Left lung (tissue), 10 donors: ENCODE results near the gene SLC15A1. TPM values are rescaled to one million over a fixed set of nuclear protein-coding genes. Genes with fewer than 3 reads are reported as not detected.

ENCODE experiments used
- ATAC-seq: fragments of 200-7000 bp; cut with Tn5 transposase; one replicate; pipeline ENCODE4 v1.9.1; 2020; ENCODE audit warnings: moderate library complexity
- DNase-seq, 4 donors: peaks; one replicate each; pipeline ENCODE4 v3.0.0-alpha.2; 2013 to 2020
- H3K27ac ChIP-seq, 2 donors: fragments of 200-600 bp; sonication (generic) in 1 of 2; one replicate each; pipeline versions ENCODE4 v1.5.0 to v1.8.0; 2020 to 2021
- H3K27me3 ChIP-seq, 2 donors: fragments of 200-600 bp; sonication (generic) in 1 of 2; one replicate each; pipeline versions ENCODE4 v1.5.0 to v1.8.0; 2020 to 2021
- H3K36me3 ChIP-seq, 2 donors: fragments of 200-600 bp; sonication (generic) in 1 of 2; one replicate each; pipeline versions ENCODE4 v1.5.0 to v1.8.0; 2020 to 2021
- H3K4me1 ChIP-seq, 2 donors: fragments of 200-600 bp; one replicate each; pipeline ENCODE4 v1.8.0; 2021
- H3K4me3 ChIP-seq, 2 donors: fragments of 200-600 bp; sonication (generic) in 1 of 2; one replicate each; pipeline versions ENCODE4 v1.5.0 to v1.8.0; 2020 to 2021; ENCODE audit warnings: mild to moderate bottlenecking in 1 of 2
- H3K9me3 ChIP-seq, 2 donors: fragments of 200-600 bp; sonication (generic) in 1 of 2; one replicate each; pipeline versions ENCODE4 v1.5.0 to v1.8.0; 2020 to 2021
- intact Hi-C, 2 donors: fragments of 100-400 bp; cut with DNase I; formaldehyde crosslinking; loops; one replicate each; pipeline versions ENCODE4 v1.11.2 to v1.14.2; 2022
- polyA plus RNA-seq, 6 donors: library from polyadenylated mRNA; unstranded; fragments of 120-200 nt; gene quantifications; one replicate each; pipeline ENCODE4 v1.2.1, GENCODE V29; 2013; ENCODE audit not compliant: insufficient read length in 6 of 6
- total RNA-seq, 2 donors: library from RNA; stranded (reverse); fragmentation: NEBNext Ultra II Directional; extraction: Animal tissue kit (Norgen Biotek cat#: 25700); gene quantifications; one replicate each; pipeline ENCODE4 v1.2.1, GENCODE V29; 2021
- TF ChIP-seq, protein P1 (sequence below), 2 donors: fragments of 200-600 bp; sonication (generic) in 1 of 2; IDR thresholded peaks; one replicate each; pipeline versions ENCODE4 v1.5.0 to v1.8.0; 2021; ENCODE audit warnings: antibody characterized with exemption in 2 of 2
- donor health status: DM: no; HTN: yes; CAD: no.
- donor health status: DM: no; HTN: no; CAD: no.

SLC15A1 gene
- total and polyA plus RNA-seq, 8 donors = 0.61 to 0.94 (median 0.80) TPM; not detected in 2

- H3K36me3 ChIP-seq = no peaks in the 10 kb centered on the region
- peaks cover 0 to 7% of the 10 kb centered on the region in 2 donors for H3K9me3 ChIP-seq
- DNase-seq = no peak
- no peak overlapping the region for H3K4me3 ChIP-seq
- TF ChIP-seq, protein P1, sequence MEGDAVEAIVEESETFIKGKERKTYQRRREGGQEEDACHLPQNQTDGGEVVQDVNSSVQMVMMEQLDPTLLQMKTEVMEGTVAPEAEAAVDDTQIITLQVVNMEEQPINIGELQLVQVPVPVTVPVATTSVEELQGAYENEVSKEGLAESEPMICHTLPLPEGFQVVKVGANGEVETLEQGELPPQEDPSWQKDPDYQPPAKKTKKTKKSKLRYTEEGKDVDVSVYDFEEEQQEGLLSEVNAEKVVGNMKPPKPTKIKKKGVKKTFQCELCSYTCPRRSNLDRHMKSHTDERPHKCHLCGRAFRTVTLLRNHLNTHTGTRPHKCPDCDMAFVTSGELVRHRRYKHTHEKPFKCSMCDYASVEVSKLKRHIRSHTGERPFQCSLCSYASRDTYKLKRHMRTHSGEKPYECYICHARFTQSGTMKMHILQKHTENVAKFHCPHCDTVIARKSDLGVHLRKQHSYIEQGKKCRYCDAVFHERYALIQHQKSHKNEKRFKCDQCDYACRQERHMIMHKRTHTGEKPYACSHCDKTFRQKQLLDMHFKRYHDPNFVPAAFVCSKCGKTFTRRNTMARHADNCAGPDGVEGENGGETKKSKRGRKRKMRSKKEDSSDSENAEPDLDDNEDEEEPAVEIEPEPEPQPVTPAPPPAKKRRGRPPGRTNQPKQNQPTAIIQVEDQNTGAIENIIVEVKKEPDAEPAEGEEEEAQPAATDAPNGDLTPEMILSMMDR (IDR thresholded peaks at IDR 0.05) = no peak
- no peak overlapping the region for H3K27ac ChIP-seq
- no peaks in the 10 kb centered on the region for H3K4me1 ChIP-seq
- ATAC-seq = no peak
- H3K27me3 ChIP-seq = no peaks in the 10 kb centered on the region
- intact Hi-C loops = no loop called here
These were observed 9.1 kb downstream of the SLC15A1 start for GRCh38 chr13:98743377-98743776.

DNA sequence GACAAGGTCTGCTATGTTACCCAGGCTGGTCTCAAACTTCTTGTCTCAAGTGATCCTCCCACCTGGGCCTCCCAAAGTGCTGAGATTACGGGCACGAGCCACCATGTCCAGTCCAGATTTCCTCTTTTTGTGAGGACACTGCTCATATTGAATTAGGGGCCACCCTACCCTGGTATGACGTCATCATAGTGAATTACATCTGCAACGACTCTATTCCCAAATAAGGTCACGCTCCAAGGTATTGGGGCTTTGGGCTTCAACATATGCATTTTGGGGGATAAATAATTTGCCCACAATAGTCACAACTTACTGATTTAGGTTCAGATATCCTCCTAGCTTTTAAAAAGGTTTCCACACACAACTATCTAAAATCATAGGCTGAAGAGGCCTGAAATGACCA is 9.5 kb downstream of the SLC15A1 start:
- H3K4me1 ChIP-seq = no peaks in the 10 kb centered on the region
- no peak for DNase-seq
- no peaks in the 10 kb centered on the region for H3K27me3 ChIP-seq
- H3K4me3 ChIP-seq = no peak overlapping the region
- ATAC-seq = no peak
- H3K36me3 ChIP-seq = no peaks in the 10 kb centered on the region
- TF ChIP-seq, protein P1 (IDR thresholded peaks at IDR 0.05) = no peak
- H3K27ac ChIP-seq = no peak overlapping the region
- H3K9me3 ChIP-seq = peaks cover 0 to 11% of the 10 kb centered on the region in 2 donors
- intact Hi-C loops = no loop called here

DNA sequence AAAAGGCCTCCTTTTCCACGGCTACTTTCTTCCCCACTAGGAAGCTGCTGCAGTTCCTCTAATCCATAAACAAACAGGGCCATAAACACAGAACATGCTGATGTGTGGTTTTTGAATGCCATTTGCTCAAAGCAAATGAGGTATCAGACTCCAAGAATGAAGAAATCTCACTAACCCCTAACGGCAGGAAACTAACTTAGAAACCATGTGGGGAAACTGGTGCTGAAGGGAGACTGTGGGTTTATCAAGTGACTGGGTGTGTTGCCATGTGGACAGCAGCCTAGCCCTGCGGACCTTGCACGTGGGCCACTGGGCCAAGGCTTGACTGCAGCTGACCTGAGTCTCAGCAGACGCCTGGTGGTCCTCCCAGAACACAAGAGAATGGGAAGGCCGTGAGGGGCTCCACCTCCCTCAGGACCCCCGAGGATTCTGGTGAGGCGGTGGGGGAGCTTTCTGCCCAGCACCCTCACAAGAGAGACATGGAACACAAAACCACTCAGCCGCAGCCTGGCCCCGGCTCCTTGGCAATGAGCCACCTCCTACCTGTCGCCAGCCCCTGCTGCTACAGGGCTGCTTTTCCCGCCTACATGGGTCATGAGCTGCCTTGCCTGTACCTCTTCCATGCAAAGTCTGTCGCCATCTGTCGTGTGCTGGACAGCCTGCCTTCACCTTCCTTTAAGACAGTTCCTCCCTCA is 10.6 kb downstream of the SLC15A1 start:
- intact Hi-C loops = no loop called here
- Histone ChIP-seq H3K27ac (no peak overlapping the region), H3K4me1 (no peaks in the 10 kb centered on the region), H3K9me3 (peaks cover 0 to 17% of the 10 kb centered on the region in 2 donors), H3K36me3 (no peaks in the 10 kb centered on the region), H3K4me3 (no peak overlapping the region), H3K27me3 (no peaks in the 10 kb centered on the region)
- peak; percentile 34 for ATAC-seq
- TF ChIP-seq, protein P1 (IDR thresholded peaks at IDR 0.05) = no peak
- DNase-seq = peak in 2 of 4 donors; percentile 44 to 55

- Histone ChIP-seq H3K36me3 (no peaks in the 10 kb centered on the region), H3K27me3 (no peaks in the 10 kb centered on the region)
These were observed 12.3 kb downstream of the SLC15A1 start for GRCh38 chr13:98740131-98740530.

DNA sequence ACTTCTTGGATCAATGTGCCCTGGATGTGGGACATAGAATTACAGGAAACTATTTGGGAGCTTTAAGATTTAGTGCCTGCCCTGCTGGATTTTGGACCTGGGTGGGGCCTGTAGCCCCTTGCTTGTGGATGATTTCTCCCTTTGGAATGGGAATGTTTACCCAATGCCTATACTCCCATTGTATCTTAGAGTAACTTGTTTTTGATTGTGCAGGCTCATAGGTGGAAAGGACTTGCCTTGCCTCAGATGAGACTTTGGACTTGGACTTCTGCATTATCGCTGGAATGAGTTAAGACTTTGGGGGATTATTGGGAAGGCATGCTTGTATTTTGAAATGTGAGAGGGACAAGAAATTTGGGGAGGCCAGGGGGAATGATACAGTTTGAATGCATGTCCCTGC is 13.5 kb downstream of the SLC15A1 start:
- H3K9me3 ChIP-seq = peaks cover 0 to 20% of the 10 kb centered on the region in 2 donors
- TF ChIP-seq, protein P1 (IDR thresholded peaks at IDR 0.05) = no peak
- no peak for ATAC-seq
- H3K27me3 ChIP-seq = no peaks in the 10 kb centered on the region
- H3K4me3 ChIP-seq = no peak overlapping the region
- H3K36me3 ChIP-seq = no peaks in the 10 kb centered on the region
- no peaks in the 10 kb centered on the region for H3K4me1 ChIP-seq
- intact Hi-C loops = no loop called here
- H3K27ac ChIP-seq = no peak overlapping the region
- no peak for DNase-seq

More at GRCh38 chr13:98740131-98740530, 12.3 kb downstream of the SLC15A1 start:
- Histone ChIP-seq H3K4me3 (no peak overlapping the region), H3K27ac (no peak overlapping the region), H3K9me3 (peaks cover 0 to 20% of the 10 kb centered on the region in 2 donors), H3K4me1 (no peaks in the 10 kb centered on the region)
- intact Hi-C loops = no loop called here
- no peak for ATAC-seq
- peak in 1 of 4 donors; percentile 70 for DNase-seq
- TF ChIP-seq, protein P1 (IDR thresholded peaks at IDR 0.05) = no peak
